Testis (tissue), 3 donors: ENCODE measurements around the gene HEG1. TPM values are rescaled to one million over a fixed set of nuclear protein-coding genes. Genes with fewer than 3 reads are reported as not detected.

Experiments used
- DNase-seq: peaks from one replicate; pipeline ENCODE4 v3.0.0-alpha.2; 2019
- H3K27ac ChIP-seq, 2 donors: fragments of 200-600 bp; sonication (generic); one replicate each; pipeline ENCODE4 v1.5.1; 2019
- H3K27me3 ChIP-seq: fragments of 200-600 bp; sonication (generic); one replicate; pipeline ENCODE4 v1.5.1; 2019
- H3K36me3 ChIP-seq: fragments of 200-600 bp; sonication (generic); one replicate; pipeline ENCODE4 v1.5.1; 2017; ENCODE audit warnings: low read depth; ENCODE audit errors: missing control alignments
- H3K4me1 ChIP-seq: fragments of 200-600 bp; sonication (generic); one replicate; pipeline ENCODE4 v1.5.1; 2019
- H3K4me3 ChIP-seq, 2 donors: fragments of 200-600 bp; sonication (generic); one replicate each; pipeline ENCODE4 v1.5.1; 2017 to 2019
- H3K9me3 ChIP-seq: fragments of 200-600 bp; sonication (generic); one replicate; pipeline ENCODE4 v1.5.1; 2017
- POLR2A ChIP-seq: fragments of 450-650 bp; IDR thresholded peaks from one replicate; pipeline ENCODE4 v1.6.1; 2017; ENCODE audit warnings: antibody characterized with exemption, mild to moderate bottlenecking, moderate library complexity
- WGBS, 2 donors: methylation state at CpG; one replicate each; pipeline ENCODE4 v1.1.5; 2018; 5-methylcytosine and 5-hydroxymethylcytosine counted together
- intact Hi-C: fragments of 100-400 bp; cut with DNase I; formaldehyde crosslinking; loops from one replicate; pipeline ENCODE4 v1.15.1; 2023; ENCODE audit warnings: low total_unique reads
- polyA plus RNA-seq: library from polyadenylated mRNA; stranded (reverse); fragments of 350-450 nt; fragmentation: Illumina TruSeq; extraction: RNeasy Lipid Tissue Mini Kit (QIAGEN cat#74804); gene quantifications from one replicate; pipeline ENCODE4 v1.2.3, GENCODE V29; 2014; ENCODE audit warnings: low read depth, low replicate concordance; ENCODE audit not compliant: insufficient read depth
- total RNA-seq, 2 donors: library from RNA; depleted of rRNA; stranded (reverse); fragments of >200 nt; gene quantifications; one replicate each; pipeline ENCODE4 v1.2.3, GENCODE V29; 2016
- TF ChIP-seq, protein P1 (sequence below), 3 experiments: fragments of 450-650 bp in 2 of 3; fragments of 200-600 bp in 1 of 3; sonication (generic) in 1 of 3; IDR thresholded peaks; one replicate each; pipeline ENCODE4 v1.5.1; 2016 to 2019; ENCODE audit warnings: antibody characterized with exemption in 3 of 3, mild to moderate bottlenecking in 2 of 3, moderate library complexity in 1 of 3

Gene HEG1
- total and polyA plus RNA-seq, 3 donors from 2014 or later: 50.3 to 160 (median 120) TPM

DNA sequence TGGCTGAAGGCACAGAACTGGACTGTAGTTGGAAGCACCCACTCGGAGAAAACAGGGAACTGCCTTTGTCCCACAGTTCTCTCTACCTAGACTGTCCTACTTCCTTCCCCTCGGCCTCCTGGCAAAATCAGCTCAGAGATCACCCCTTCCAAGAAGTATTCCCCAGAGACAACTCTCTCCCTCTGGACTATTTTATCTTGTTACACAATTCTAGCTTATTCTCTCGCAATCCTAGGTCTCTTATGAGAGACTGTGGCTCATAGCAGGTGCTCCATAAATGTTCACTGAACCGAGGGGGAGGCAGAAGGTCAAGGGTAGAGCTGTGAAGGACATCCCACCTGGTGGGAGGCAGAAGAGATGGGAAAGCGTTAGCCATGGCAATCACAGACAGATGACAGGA is 10.6 kb downstream of the HEG1 start:
- 71 to 74% methylated on average over 5 of the region's 5 CpGs for WGBS, 2 donors
- no peaks in the 10 kb centered on the region for H3K9me3 ChIP-seq
- intact Hi-C loops: no loop called here
- H3K36me3 ChIP-seq: no peaks in the 10 kb centered on the region
- no peak for DNase-seq
- no peaks in the 10 kb centered on the region for H3K27me3 ChIP-seq
- H3K4me3 ChIP-seq: no peak overlapping the region
- peak overlapping the region in 1 of 2 donors; percentile 43 for H3K27ac ChIP-seq
- H3K4me1 ChIP-seq: peaks cover 33% of the 10 kb centered on the region
- TF ChIP-seq POLR2A: no peak
- TF ChIP-seq, protein P1, sequence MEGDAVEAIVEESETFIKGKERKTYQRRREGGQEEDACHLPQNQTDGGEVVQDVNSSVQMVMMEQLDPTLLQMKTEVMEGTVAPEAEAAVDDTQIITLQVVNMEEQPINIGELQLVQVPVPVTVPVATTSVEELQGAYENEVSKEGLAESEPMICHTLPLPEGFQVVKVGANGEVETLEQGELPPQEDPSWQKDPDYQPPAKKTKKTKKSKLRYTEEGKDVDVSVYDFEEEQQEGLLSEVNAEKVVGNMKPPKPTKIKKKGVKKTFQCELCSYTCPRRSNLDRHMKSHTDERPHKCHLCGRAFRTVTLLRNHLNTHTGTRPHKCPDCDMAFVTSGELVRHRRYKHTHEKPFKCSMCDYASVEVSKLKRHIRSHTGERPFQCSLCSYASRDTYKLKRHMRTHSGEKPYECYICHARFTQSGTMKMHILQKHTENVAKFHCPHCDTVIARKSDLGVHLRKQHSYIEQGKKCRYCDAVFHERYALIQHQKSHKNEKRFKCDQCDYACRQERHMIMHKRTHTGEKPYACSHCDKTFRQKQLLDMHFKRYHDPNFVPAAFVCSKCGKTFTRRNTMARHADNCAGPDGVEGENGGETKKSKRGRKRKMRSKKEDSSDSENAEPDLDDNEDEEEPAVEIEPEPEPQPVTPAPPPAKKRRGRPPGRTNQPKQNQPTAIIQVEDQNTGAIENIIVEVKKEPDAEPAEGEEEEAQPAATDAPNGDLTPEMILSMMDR (IDR thresholded peaks at IDR 0.05): no peak

DNA sequence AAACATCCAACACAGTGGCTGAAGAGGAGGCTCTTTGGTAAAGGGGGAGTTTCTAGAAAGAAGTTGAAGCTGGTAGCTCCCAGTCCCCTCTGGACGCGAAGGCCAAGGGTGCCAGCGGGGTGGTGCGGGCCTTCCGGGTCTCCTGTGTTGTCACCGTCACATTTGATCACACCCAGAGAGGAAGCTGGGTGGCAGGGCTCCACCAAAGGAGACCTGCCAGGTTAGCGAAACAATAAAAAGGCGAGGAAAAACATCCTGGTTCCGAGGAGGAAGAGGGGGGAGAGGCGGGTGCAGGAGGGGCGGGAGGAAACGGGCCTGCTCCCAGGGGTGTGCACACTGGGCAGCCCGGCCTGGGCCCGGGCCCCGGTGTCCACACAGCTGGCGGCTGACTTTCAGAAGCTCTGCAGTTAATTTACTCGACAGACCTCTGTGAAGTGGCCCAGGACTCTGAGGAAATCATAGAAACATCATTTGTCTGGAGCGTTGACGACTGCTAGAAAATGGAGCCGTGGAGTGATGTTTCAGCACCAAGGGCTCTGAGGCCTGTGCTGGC is 12.1 kb downstream of the HEG1 start:
- intact Hi-C loops: no loop called here
- Histone ChIP-seq H3K27me3 (no peaks in the 10 kb centered on the region), H3K9me3 (no peaks in the 10 kb centered on the region), H3K36me3 (no peaks in the 10 kb centered on the region), H3K4me3 (no peak overlapping the region), H3K4me1 (peaks cover 46% of the 10 kb centered on the region), H3K27ac (peak overlapping the region; percentile 81)
- TF ChIP-seq POLR2A: no peak
- TF ChIP-seq, protein P1 (IDR thresholded peaks at IDR 0.05): no peak
- no peak for DNase-seq
- 64 to 75% methylated on average over 20 of the region's 20 CpGs for WGBS, 2 donors

DNA sequence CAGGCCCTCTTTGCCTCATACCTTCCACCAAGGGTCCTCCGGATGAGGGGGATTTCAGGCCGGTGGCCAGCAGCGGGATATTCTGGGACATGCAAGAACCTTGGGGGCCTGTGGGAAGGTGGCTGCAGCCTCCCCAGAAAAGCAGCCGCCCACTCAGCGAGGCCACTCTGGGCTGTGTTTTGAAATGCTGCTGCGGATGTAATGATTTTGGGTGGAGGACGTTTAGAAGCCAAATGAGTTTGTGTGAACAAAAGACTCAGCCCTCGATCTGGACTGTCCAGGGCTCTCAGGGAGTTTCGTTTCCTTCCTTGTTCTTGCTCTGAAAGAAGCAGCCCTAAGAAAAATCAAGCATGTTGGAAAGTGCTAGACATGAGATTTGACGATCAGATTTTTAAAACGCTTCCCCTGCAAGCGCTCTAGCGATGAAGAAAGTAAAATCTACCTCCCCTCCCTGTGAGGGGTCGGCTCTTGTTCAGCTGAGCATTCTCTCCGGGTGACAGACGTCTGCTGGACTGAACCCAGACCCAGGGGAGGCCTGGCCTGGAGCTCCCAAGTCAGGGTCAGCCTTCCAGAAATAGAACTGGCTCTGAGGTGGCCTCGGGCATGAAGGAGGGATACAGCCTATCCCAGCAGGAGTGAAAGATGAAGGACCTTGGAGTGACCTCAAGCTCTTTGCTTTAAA is 12.9 kb downstream of the HEG1 start:
- Histone ChIP-seq H3K4me3 (no peak overlapping the region), H3K36me3 (no peaks in the 10 kb centered on the region), H3K4me1 (peaks cover 51% of the 10 kb centered on the region), H3K27me3 (no peaks in the 10 kb centered on the region), H3K9me3 (no peaks in the 10 kb centered on the region), H3K27ac (peak overlapping the region; percentile 81)
- DNase-seq: peak; percentile 72
- WGBS, 2 donors: 35 to 43% methylated on average over 13 to 17 of the region's 17 CpGs
- intact Hi-C loops: no loop called here
- TF ChIP-seq POLR2A: no peak
- TF ChIP-seq, protein P1 (IDR thresholded peaks at IDR 0.05): no peak

DNA sequence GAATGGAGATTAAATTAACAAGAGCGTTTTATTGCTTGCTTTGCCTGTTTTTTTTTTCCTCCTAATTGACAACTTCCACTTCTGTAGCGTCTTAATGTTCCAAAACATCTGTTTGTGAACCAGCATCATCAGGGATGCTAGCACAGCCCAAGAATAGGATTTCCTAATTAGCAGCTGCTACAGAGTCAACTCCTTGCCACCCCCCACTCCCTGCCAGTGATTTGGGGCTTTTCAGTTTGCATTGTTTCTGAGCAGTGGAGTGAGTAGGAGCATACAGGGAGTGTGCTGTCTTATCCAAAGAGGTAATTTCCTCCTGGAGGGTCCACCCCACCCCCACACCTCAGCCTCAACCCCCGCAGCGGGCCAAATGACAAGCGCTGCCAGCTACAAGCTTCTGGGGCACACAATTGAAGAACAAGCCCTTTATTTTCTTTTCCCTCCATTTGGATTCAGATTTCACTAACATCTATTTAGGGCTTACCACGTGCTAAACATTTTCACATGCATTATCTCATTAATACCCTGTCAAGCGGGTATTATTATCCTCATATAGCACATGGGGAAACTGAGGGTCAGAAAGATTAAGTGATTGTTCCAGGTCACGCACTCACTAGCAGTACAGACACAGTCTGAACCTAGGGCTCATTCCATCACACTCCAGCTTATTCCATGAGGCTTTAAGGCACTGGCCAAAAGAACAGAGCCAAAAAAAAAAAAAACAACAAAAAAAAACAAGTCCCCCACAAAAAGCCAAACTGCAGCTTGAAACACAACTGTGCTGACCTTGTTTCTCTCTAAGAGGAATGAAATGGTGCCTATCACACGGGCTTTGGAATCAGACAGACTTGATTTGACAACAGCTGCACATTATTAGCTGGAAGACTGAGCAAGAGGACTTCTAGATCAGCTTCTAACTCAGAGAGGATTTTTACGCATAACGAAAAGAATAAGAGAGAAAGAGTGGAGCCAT is 16.4 kb downstream of the HEG1 start:
- intact Hi-C loops: no loop called here
- H3K4me1 ChIP-seq: peaks cover 38% of the 10 kb centered on the region
- no peak overlapping the region for H3K4me3 ChIP-seq
- H3K27ac ChIP-seq: peak overlapping the region; percentile 68 to 76
- 25 to 36% methylated on average over 11 of the region's 11 CpGs for WGBS, 2 donors
- H3K27me3 ChIP-seq: no peaks in the 10 kb centered on the region
- no peaks in the 10 kb centered on the region for H3K36me3 ChIP-seq
- TF ChIP-seq, protein P1 (IDR thresholded peaks at IDR 0.05): no peak
- no peak for TF ChIP-seq POLR2A
- no peak for DNase-seq
- H3K9me3 ChIP-seq: no peaks in the 10 kb centered on the region
